ENCODE measurements around the gene SPEG. TPM values are rescaled to one million over a fixed set of nuclear protein-coding genes. Genes with fewer than 3 reads are reported as not detected.

SPEG gene
- total and polyA plus RNA-seq, 2 of the 13 experiments (the other 11 are each of a cell fraction or from before 2014, with no cell fraction given), result 0.18 to 0.24 TPM

GRCh38 chr2:219429958-219430606 is 4.6 kb upstream of the SPEG start:
- in situ Hi-C loops (cut with HindIII; ENCODE audit: extremely low pct_ligation_motif_present, low pct_unique_long_range_greater_than_20kb), result no loop called here
- WGBS (ENCODE audit: low lambda C conversion rate), result 49% methylated on average over 7 of the region's 7 CpGs
- H3K27me3 ChIP-seq (ENCODE audit: control insufficient read depth in 1 of 2, insufficient read depth in 2 of 2, low read length in 2 of 2), result peaks cover 14 to 62% of the 10 kb centered on the region in 2 experiments
- no peak overlapping the region for H3K27ac ChIP-seq (ENCODE audit: extremely low read length, insufficient read depth, low read length)
- H3K36me3 ChIP-seq (replicated peaks in 1 of 2; ENCODE audit: control insufficient read depth in 1 of 2, insufficient read depth in 2 of 2, low read length in 2 of 2), result no peaks in the 10 kb centered on the region
- CTCF ChIA-PET (ENCODE audit: low intra/inter-chr PET ratio, low total read pairs), result interaction anchor here (1.6 kb wide), 1 partner anchor 100 kb away, joined by 11 read pairs; no protein-coding TSS in a partner anchor
- intact Hi-C loops (cut with micrococcal nuclease; ENCODE audit: unreplicated experiment), result loop anchor here (1.0 to 2.0 kb wide), 2 partner anchors 29 to 100 kb away; no protein-coding TSS in a partner anchor
- H3K9ac ChIP-seq (ENCODE audit: insufficient read depth, low read depth, low read length), result no peak overlapping the region
- H3K4me3 ChIP-seq (replicated peaks in 1 of 3; ENCODE audit: insufficient read depth in 1 of 3, low read depth in 2 of 3, low read length in 3 of 3), result no peak overlapping the region
- no peaks in the 10 kb centered on the region for H3K4me1 ChIP-seq (ENCODE audit: insufficient read depth, low read length)
- H4K20me1 ChIP-seq (ENCODE audit: insufficient read depth, low read length), result no peaks in the 10 kb centered on the region
- no TSS peak for BruUV-seq (replicated peaks)
- no peak for ATAC-seq
- FAIRE-seq, result no peak
- no peak overlapping the region for H2AFZ ChIP-seq (ENCODE audit: low read length)
- DNase-seq (ENCODE audit: low spot score), result no peak
- POLR2A ChIA-PET, result no interaction called here
- H3K9me3 ChIP-seq (ENCODE audit: low read length), result no peaks in the 10 kb centered on the region
- no peak overlapping the region for H3K4me2 ChIP-seq (ENCODE audit: low read depth, low read length)
- H3K79me2 ChIP-seq (ENCODE audit: insufficient read depth, low read length), result no peaks in the 10 kb centered on the region
- TF ChIP-seq TFDP2 (CRISPR knock-in tag; IDR thresholded peaks at IDR 0.05) (no peak), TRIM22 (IDR thresholded peaks at IDR 0.05) (no peak), ZNF616 (CRISPR knock-in tag; IDR thresholded peaks at IDR 0.05; ENCODE audit: low read depth) (no peak), GABPB1 (CRISPR knock-in tag; IDR thresholded peaks at IDR 0.05) (no peak), RFXAP (CRISPR knock-in tag; IDR thresholded peaks at IDR 0.05; ENCODE audit: borderline replicate concordance) (no peak), EHMT2 (IDR thresholded peaks at IDR 0.05; ENCODE audit: borderline replicate concordance, low read depth, low read length) (no peak), CENPT (CRISPR knock-in tag; IDR thresholded peaks at IDR 0.05; ENCODE audit: low read depth) (no peak), ZBTB39 (CRISPR knock-in tag; IDR thresholded peaks at IDR 0.05) (no peak), FLYWCH1 (CRISPR knock-in tag; IDR thresholded peaks at IDR 0.05) (no peak), ZNF670 (CRISPR knock-in tag; IDR thresholded peaks at IDR 0.05; ENCODE audit: borderline replicate concordance) (no peak), ZBTB2 (CRISPR knock-in tag; IDR thresholded peaks at IDR 0.05; ENCODE audit: low read depth) (no peak), SRSF4 (IDR thresholded peaks at IDR 0.05; ENCODE audit: low read depth, low read length, poor library complexity, severe bottlenecking) (no peak), HES4 (CRISPR knock-in tag; IDR thresholded peaks at IDR 0.05; ENCODE audit: borderline replicate concordance) (no peak), CEBPZ (IDR thresholded peaks at IDR 0.05; ENCODE audit: low read length) (no peak)
